HepG2 (cell line): ENCODE measurements around the gene ZMPSTE24. TPM values are rescaled to one million over a fixed set of nuclear protein-coding genes. Genes with fewer than 3 reads are reported as not detected.

ENCODE experiments used
- ERF ChIP-seq: IDR thresholded peaks from 2 replicates; pipeline ENCODE4 v1.6.1; 2018; ENCODE audit warnings: missing biosample characterization, missing genetic modification reagents
- FOSL2 ChIP-seq: sonication (generic); formaldehyde crosslinking; IDR thresholded peaks from 2 replicates; pipeline ENCODE4 v1.4.0; 2020; ENCODE audit warnings: missing genetic modification reagents
- NAIF1 ChIP-seq: sonication (generic); formaldehyde crosslinking; IDR thresholded peaks from 2 replicates; pipeline ENCODE4 v1.5.0; 2020; ENCODE audit warnings: mild to moderate bottlenecking, missing genetic modification reagents, borderline replicate concordance
- POLR2A ChIP-seq, 2 experiments: IDR thresholded peaks; 2 replicates each; pipeline ENCODE4 v1.6.1; 2011; ENCODE audit warnings: low read depth in 2 of 2, low read length in 2 of 2, mild to moderate bottlenecking in 1 of 2, moderate library complexity in 1 of 2; ENCODE audit not compliant: insufficient read depth in 1 of 2
- SRSF4 ChIP-seq: fragments of 200-400 bp; formaldehyde crosslinking; IDR thresholded peaks from one replicate; pipeline ENCODE4 v1.6.1; 2018; ENCODE audit warnings: mild to moderate bottlenecking, low read depth, low read length, moderate library complexity; ENCODE audit not compliant: poor library complexity, severe bottlenecking
- TGIF2 ChIP-seq: IDR thresholded peaks from 2 replicates; pipeline ENCODE4 v1.6.1; 2016; ENCODE audit warnings: control low read depth, missing compliant biosample characterization
- THAP11 ChIP-seq: IDR thresholded peaks from 2 replicates; pipeline ENCODE4 v1.6.1; 2016; ENCODE audit warnings: missing biosample characterization, missing genetic modification reagents
- ZNF292 ChIP-seq: sonication (generic); formaldehyde crosslinking; IDR thresholded peaks from 2 replicates; pipeline ENCODE4 v1.8.1; 2022; ENCODE audit warnings: mild to moderate bottlenecking, low read depth, missing genetic modification reagents, borderline replicate concordance
- ZNF335 ChIP-seq: sonication (generic); formaldehyde crosslinking; IDR thresholded peaks from 2 replicates; pipeline ENCODE4 v1.4.0; 2020; ENCODE audit warnings: missing genetic modification reagents
- ZNF7 ChIP-seq: IDR thresholded peaks from 2 replicates; pipeline ENCODE4 v1.6.1; 2016; ENCODE audit warnings: missing biosample characterization, missing genetic modification reagents
- ZSCAN9 ChIP-seq: IDR thresholded peaks from 2 replicates; pipeline ENCODE4 v1.6.1; 2016; ENCODE audit warnings: borderline replicate concordance
- polyA plus RNA-seq, 8 experiments: library from polyadenylated mRNA; depleted of rRNA in 3 of 8; stranded (reverse) in 7 of 8; unstranded in 1 of 8; fragments of >200 nt; fragmentation: Illumina TruSeq in 4 of 8; extraction: Trizol in 4 of 8; gene quantifications; 2 replicates each; pipeline versions ENCODE4 v1.2.1 to v1.2.3, GENCODE V29; 2011 to 2016; ENCODE audit warnings: low read depth in 4 of 8, missing spikeins in 1 of 8, mixed read lengths in 1 of 8; ENCODE audit not compliant: insufficient read depth in 1 of 8
- total RNA-seq, 5 experiments: library from RNA; depleted of rRNA; stranded (reverse); fragments of >200 nt; fragmentation: Illumina TruSeq; extraction: Trizol; gene quantifications; 2 replicates each; pipeline ENCODE4 v1.2.3, GENCODE V29; 2016; ENCODE audit warnings: low read depth in 1 of 5
- TF ChIP-seq, protein P1 (sequence below): sonication (generic); formaldehyde crosslinking; IDR thresholded peaks from 2 replicates; pipeline ENCODE4 v1.4.0; 2020; ENCODE audit warnings: missing genetic modification reagents
- TF ChIP-seq, protein P2 (sequence below), 2 experiments: sonication (generic) in 1 of 2; formaldehyde crosslinking in 1 of 2; IDR thresholded peaks; 2 replicates each; pipeline versions ENCODE4 v1.4.0 to v1.6.1; 2018 to 2020; ENCODE audit warnings: missing genetic modification reagents in 2 of 2, borderline replicate concordance in 1 of 2, low read depth in 1 of 2, mild to moderate bottlenecking in 1 of 2, missing biosample characterization in 1 of 2
- TF ChIP-seq, protein P3 (sequence below): sonication (generic); formaldehyde crosslinking; IDR thresholded peaks from 2 replicates; pipeline ENCODE4 v1.5.1; 2020; ENCODE audit warnings: mild to moderate bottlenecking, missing genetic modification reagents, moderate library complexity
- TF ChIP-seq, protein P4 (sequence below): IDR thresholded peaks from 2 replicates; pipeline ENCODE4 v1.6.1; 2012; ENCODE audit warnings: low read length, improper control_type of control experiment
- TF ChIP-seq, protein P5 (sequence below): sonication (generic); formaldehyde crosslinking; conservative IDR thresholded peaks from 2 replicates; pipeline ENCODE4 v1.4.0; 2020; ENCODE audit warnings: mild to moderate bottlenecking, missing genetic modification reagents, moderate library complexity

ZMPSTE24 gene
- total and polyA plus RNA-seq, 2 of the 13 experiments (the other 11 are each of a cell fraction or from before 2014, with no cell fraction given) = 13.6 to 60.2 TPM

DNA sequence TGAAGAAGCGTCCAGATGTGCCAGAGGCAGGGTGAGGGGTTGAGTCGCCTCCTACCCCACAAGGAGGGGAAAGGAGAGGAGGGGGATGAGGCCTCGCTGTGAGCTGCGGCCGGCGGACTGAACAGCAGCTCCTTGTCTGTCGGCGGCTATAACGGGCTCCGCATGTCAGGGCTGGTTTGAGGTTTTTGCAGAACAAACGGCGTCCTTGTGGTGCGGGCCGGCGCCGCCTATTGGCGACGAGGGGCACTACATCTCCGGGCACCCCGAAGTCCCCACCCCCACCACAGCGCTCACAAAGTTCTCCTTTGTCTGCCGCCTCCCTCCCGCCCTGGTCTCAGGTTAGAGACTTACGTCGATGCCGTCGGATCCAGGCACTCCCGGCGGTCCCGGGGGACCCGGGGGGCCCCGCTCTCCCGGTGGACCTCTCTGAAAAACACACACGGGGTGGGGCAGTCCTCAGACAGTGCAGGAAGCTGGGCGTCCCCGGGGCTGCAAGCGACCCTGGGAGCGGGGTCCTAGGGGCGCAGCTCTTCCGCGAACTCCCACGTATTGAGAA is 57.3 kb downstream of the ZMPSTE24 start (continued):
- TF ChIP-seq, protein P1, sequence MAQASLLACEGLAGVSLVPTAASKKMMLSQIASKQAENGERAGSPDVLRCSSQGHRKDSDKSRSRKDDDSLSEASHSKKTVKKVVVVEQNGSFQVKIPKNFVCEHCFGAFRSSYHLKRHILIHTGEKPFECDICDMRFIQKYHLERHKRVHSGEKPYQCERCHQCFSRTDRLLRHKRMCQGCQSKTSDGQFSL (CRISPR knock-in tag) = peak; percentile 58; the same call in 1 of the 2 replicates
- peak; percentile 42; the same call in 1 of the 2 replicates for TF ChIP-seq NAIF1 (CRISPR knock-in tag)
- peak; percentile 75 to 76 for TF ChIP-seq POLR2A (IDR thresholded peaks at IDR 0.05; ENCODE audit: insufficient read depth in 1 of 2, low read depth in 2 of 2, low read length in 2 of 2)
- TF ChIP-seq ZNF292 (CRISPR knock-in tag) = peak; percentile 76; the same call in 1 of the 2 replicates
- TF ChIP-seq, protein P2, sequence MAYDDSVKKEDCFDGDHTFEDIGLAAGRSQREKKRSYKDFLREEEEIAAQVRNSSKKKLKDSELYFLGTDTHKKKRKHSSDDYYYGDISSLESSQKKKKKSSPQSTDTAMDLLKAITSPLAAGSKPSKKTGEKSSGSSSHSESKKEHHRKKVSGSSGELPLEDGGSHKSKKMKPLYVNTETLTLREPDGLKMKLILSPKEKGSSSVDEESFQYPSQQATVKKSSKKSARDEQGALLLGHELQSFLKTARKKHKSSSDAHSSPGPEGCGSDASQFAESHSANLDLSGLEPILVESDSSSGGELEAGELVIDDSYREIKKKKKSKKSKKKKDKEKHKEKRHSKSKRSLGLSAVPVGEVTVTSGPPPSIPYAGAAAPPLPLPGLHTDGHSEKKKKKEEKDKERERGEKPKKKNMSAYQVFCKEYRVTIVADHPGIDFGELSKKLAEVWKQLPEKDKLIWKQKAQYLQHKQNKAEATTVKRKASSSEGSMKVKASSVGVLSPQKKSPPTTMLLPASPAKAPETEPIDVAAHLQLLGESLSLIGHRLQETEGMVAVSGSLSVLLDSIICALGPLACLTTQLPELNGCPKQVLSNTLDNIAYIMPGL (CRISPR knock-in tag; IDR thresholded peaks at IDR 0.05; ENCODE audit: borderline replicate concordance in 1 of 2, low read depth in 1 of 2) = peak; percentile 82 to 93; a peak in 2 of 4 replicates
- TF ChIP-seq ZSCAN9 (CRISPR knock-in tag) = no peak
- peak; percentile 75 for TF ChIP-seq TGIF2 (CRISPR knock-in tag)
- TF ChIP-seq ERF (CRISPR knock-in tag) = peak; percentile 61
- no peak for TF ChIP-seq ZNF335 (CRISPR knock-in tag)
- TF ChIP-seq, protein P3, sequence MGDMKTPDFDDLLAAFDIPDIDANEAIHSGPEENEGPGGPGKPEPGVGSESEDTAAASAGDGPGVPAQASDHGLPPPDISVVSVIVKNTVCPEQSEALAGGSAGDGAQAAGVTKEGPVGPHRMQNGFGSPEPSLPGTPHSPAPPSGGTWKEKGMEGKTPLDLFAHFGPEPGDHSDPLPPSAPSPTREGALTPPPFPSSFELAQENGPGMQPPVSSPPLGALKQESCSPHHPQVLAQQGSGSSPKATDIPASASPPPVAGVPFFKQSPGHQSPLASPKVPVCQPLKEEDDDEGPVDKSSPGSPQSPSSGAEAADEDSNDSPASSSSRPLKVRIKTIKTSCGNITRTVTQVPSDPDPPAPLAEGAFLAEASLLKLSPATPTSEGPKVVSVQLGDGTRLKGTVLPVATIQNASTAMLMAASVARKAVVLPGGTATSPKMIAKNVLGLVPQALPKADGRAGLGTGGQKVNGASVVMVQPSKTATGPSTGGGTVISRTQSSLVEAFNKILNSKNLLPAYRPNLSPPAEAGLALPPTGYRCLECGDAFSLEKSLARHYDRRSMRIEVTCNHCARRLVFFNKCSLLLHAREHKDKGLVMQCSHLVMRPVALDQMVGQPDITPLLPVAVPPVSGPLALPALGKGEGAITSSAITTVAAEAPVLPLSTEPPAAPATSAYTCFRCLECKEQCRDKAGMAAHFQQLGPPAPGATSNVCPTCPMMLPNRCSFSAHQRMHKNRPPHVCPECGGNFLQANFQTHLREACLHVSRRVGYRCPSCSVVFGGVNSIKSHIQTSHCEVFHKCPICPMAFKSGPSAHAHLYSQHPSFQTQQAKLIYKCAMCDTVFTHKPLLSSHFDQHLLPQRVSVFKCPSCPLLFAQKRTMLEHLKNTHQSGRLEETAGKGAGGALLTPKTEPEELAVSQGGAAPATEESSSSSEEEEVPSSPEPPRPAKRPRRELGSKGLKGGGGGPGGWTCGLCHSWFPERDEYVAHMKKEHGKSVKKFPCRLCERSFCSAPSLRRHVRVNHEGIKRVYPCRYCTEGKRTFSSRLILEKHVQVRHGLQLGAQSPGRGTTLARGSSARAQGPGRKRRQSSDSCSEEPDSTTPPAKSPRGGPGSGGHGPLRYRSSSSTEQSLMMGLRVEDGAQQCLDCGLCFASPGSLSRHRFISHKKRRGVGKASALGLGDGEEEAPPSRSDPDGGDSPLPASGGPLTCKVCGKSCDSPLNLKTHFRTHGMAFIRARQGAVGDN (CRISPR knock-in tag) = peak; percentile 91
- TF ChIP-seq, protein P4, sequence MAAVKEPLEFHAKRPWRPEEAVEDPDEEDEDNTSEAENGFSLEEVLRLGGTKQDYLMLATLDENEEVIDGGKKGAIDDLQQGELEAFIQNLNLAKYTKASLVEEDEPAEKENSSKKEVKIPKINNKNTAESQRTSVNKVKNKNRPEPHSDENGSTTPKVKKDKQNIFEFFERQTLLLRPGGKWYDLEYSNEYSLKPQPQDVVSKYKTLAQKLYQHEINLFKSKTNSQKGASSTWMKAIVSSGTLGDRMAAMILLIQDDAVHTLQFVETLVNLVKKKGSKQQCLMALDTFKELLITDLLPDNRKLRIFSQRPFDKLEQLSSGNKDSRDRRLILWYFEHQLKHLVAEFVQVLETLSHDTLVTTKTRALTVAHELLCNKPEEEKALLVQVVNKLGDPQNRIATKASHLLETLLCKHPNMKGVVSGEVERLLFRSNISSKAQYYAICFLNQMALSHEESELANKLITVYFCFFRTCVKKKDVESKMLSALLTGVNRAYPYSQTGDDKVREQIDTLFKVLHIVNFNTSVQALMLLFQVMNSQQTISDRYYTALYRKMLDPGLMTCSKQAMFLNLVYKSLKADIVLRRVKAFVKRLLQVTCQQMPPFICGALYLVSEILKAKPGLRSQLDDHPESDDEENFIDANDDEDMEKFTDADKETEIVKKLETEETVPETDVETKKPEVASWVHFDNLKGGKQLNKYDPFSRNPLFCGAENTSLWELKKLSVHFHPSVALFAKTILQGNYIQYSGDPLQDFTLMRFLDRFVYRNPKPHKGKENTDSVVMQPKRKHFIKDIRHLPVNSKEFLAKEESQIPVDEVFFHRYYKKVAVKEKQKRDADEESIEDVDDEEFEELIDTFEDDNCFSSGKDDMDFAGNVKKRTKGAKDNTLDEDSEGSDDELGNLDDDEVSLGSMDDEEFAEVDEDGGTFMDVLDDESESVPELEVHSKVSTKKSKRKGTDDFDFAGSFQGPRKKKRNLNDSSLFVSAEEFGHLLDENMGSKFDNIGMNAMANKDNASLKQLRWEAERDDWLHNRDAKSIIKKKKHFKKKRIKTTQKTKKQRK = no peak
- TF ChIP-seq THAP11 (CRISPR knock-in tag) = peak; percentile 66
- no peak for TF ChIP-seq ZNF7 (CRISPR knock-in tag)
- no peak for TF ChIP-seq SRSF4
- peak; percentile 41 for TF ChIP-seq FOSL2 (CRISPR knock-in tag)
- TF ChIP-seq, protein P5, sequence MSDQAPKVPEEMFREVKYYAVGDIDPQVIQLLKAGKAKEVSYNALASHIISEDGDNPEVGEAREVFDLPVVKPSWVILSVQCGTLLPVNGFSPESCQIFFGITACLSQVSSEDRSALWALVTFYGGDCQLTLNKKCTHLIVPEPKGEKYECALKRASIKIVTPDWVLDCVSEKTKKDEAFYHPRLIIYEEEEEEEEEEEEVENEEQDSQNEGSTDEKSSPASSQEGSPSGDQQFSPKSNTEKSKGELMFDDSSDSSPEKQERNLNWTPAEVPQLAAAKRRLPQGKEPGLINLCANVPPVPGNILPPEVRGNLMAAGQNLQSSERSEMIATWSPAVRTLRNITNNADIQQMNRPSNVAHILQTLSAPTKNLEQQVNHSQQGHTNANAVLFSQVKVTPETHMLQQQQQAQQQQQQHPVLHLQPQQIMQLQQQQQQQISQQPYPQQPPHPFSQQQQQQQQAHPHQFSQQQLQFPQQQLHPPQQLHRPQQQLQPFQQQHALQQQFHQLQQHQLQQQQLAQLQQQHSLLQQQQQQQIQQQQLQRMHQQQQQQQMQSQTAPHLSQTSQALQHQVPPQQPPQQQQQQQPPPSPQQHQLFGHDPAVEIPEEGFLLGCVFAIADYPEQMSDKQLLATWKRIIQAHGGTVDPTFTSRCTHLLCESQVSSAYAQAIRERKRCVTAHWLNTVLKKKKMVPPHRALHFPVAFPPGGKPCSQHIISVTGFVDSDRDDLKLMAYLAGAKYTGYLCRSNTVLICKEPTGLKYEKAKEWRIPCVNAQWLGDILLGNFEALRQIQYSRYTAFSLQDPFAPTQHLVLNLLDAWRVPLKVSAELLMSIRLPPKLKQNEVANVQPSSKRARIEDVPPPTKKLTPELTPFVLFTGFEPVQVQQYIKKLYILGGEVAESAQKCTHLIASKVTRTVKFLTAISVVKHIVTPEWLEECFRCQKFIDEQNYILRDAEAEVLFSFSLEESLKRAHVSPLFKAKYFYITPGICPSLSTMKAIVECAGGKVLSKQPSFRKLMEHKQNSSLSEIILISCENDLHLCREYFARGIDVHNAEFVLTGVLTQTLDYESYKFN (CRISPR knock-in tag) = peak; percentile 24; the same call in 1 of the 2 replicates
